Measurements from ENCODE around the gene ADSL. TPM values are rescaled to one million over a fixed set of nuclear protein-coding genes. Genes with fewer than 3 reads are reported as not detected.

The ADSL gene
- 117 and 179 TPM in 2 replicates for total RNA-seq

GRCh38 chr22:40346185-40347118, at the start of gene ADSL:
ADSL (plus strand) TSS chr22:40346500; CDS start chr22:40346559, 59 bp downstream.

Other genes starting within 250 kb of the ADSL start
- 20.2 and 21.2 TPM in 2 replicates for gene TNRC6B, start 168.6 kb upstream of the ADSL start, total RNA-seq
- gene SGSM3, start 24.1 kb downstream of the ADSL start, total RNA-seq = 41.4 and 54.0 TPM in 2 replicates

Data from uterine smooth muscle cell (primary cell).